AG09319 (cell line): ENCODE data around the gene NRXN2.

Experiments
- DNase-seq: peaks from one replicate; pipeline ENCODE4 v3.0.0-alpha.2; 2010; ENCODE audit warnings: low read depth; ENCODE audit errors: extremely low read depth
- CTCF ChIP-seq: IDR thresholded peaks from 2 replicates; pipeline ENCODE4 v1.5.1; 2011; ENCODE audit warnings: low read depth, mild to moderate bottlenecking, inconsistent platforms, low read length, moderate library complexity

Gene NRXN2

DNA sequence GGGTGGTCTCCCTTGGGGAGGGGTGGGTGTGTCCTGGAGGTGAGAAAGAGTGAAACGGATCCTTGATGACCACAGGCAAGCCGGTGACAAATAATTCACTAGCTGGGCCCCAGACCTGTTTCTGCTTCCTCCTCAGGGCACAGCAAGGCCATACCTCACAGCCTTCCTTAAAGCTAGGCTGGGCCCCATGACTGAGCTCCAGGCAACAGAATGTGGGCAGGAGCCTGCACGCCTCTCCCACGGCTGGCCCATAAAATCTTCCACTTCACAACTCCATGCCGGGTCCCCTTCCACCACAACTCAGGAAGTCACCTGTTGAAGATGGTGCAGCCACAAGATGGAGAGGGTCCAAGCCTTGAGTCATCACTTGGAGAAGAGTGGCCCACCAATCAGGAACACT is 108.1 kb downstream of the NRXN2 start:
- TF ChIP-seq CTCF, result no peak
- DNase-seq, result no peak

DNA sequence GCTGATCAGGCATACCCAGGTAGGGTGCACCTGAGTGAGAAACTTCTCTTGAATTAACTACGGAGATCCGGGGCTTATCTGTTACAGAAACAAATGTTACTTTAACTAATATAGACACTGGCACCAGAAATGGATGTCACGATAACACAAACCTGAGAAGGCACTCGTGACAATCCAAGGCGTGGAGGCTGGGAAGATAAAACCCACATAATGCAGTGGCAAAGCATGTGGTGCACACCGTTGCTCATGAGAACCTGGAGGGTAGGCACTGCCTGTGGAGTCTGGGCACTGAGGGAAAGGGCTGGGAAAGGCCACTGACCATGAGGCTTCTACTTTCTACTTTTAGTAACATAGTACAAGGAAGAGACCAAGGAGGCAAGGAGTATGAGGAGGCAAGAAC is 109.3 kb downstream of the NRXN2 start:
- no peak for TF ChIP-seq CTCF
- no peak for DNase-seq

DNA sequence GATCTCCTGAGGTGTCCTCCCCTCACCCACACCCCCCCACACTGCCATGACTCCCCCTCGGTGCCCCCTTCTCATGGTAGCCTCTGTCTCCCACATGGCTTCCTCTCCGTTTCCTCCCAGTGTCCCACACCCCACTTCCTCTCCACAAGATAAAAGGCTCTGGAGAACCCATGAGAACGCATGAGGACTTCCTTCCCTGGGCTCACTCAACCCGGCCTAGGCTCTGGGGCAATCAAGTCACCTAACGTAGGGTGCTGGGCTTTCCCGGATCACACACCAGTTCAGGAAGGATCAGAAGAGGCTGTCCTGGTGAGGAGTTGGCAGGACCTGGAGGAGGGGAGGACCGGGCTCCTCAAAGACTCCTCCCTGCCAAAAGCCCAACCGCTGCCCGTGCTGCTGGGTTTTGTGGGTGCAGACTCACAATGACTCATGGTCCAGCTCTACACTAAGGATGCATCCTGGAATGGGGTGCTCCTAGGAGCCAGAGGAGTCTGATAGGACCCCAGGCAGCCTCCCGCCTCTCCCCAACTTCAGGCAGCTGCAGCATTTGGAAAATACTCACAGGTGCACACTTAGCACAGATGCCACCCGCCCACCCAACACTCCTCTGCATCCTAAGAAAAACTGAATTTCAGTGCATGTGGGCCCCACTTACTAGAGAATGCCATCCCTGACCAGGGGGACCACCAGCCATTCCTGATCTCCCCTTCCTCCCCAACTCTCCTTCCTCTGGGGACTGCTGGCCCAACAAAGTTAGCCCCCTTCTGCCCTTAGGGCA is 110.9 kb downstream of the NRXN2 start:
- no peak for DNase-seq
- no peak for TF ChIP-seq CTCF

DNA sequence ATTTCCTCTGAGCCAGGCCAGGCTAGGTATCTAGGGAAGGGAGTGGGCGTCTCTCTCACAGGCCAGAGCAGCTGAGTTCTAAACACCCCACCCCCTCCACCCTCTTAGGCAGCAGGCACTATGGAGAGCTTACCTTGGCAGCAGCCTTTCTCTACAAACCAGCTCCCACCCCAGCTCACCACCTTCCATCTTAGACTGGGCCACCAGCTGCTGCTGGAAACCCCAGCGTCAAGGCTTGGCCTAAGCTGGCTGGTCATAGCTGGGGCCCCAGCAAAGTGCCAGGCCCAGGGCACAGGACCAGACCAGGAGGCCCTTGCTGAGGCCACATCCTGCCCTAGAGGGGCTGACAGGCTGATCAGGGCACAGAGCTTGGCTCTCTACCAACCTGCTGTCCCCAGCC is 111.8 kb downstream of the NRXN2 start:
- no peak for TF ChIP-seq CTCF
- DNase-seq, result no peak

- no peak for TF ChIP-seq CTCF
- no peak for DNase-seq
These were observed 112.4 kb downstream of the NRXN2 start for GRCh38 chr11:64610596-64610995.

- no peak for DNase-seq
- no peak for TF ChIP-seq CTCF
These were observed 113.5 kb downstream of the NRXN2 start for GRCh38 chr11:64609436-64610047.

DNA sequence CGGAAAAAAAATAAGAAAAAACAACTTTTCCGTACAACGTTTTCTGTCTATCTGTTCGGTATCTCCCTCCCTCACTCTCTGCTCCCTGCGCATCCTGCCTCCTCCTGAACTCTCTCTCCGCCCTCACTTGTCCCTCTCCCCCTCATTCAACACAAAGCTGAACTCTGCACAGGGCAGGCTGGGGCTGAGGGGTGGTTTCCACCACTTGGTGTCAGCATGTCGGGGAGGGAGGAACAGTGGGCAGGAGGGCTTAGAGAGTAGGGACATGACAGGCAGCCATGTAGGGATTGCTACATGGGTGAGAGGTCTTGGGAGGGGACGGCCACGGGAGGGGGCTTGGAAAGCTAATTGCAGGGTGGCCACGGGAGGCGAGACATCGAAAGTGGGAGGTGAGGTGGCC is 114.4 kb downstream of the NRXN2 start:
- TF ChIP-seq CTCF, result no peak
- no peak for DNase-seq
